Activated naive CD4-positive, alpha-beta T cell treated with anti-CD3 and anti-CD28 coated beads, Interleukin-2, amount 50 U/mL, for 16 hours (primary cell): Measurements from ENCODE around the gene UNC5B.
"Not testable (repeated sequence)": the region's sequence is repeated elsewhere in the genome, so short reads cannot be mapped to it uniquely, and the experiment has no call there.

Experiments used
- DNase-seq: peaks from one replicate; pipeline ENCODE4 v3.0.0-alpha.2; 2020

Gene UNC5B

GRCh38 chr10:71285986-71286385 lies 73.6 kb downstream of the UNC5B start:
- DNase-seq = no peak

GRCh38 chr10:71286521-71287294 lies 74.3 kb downstream of the UNC5B start:
- no peak for DNase-seq

DNA sequence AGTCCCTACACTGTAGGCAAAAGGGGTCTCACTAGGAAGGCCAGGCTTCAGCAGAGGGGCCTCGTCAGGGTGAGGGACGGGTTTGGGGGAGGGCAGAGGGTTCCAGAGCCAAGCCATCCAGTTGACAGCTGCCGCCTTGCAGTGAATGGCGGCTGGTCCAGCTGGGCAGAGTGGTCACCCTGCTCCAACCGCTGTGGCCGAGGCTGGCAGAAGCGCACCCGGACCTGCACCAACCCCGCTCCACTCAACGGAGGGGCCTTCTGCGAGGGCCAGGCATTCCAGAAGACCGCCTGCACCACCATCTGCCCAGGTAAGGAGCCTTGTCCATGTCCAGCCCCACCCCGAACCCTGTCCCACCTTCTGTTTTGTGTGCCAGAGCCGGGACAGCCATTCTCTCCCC lies 75.1 kb downstream of the UNC5B start:
- no peak for DNase-seq

GRCh38 chr10:71288461-71288860 lies 76.1 kb downstream of the UNC5B start:
- no peak for DNase-seq

DNA sequence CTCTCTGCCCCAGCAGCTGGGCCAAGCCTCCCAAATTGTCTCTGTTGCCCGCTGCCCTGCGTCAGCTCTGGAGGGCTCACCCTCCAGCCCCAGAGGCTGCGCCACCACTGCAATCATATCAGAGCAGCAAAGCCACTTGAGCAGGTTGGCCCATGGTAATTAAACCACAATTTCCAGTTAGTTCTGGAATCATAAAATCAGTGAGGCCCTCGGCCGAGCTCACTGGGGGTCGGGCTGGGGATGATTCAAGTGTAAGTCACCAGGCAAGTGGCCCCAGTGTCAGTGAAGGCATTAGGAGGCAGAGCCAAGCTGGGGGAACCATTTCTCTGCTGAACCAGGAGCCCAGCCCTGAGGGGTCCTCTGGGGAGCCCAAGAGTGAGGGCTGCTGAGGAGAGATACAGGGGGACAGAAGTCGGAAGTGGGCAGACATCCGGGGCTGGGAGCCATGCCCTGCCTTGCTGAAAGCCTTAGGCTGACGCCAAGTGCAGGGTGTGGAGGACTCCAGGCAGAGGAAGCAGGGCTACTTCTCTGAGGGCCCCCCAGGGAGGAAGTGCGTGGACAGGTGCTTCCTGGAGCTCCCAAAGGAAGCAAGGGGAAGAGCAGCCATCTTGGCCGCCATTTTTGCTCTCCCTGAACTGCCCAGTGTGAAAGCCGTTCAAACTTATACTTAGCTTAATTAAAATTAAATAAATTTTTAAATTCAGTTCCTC lies 77.2 kb downstream of the UNC5B start:
- no peak for DNase-seq

DNA sequence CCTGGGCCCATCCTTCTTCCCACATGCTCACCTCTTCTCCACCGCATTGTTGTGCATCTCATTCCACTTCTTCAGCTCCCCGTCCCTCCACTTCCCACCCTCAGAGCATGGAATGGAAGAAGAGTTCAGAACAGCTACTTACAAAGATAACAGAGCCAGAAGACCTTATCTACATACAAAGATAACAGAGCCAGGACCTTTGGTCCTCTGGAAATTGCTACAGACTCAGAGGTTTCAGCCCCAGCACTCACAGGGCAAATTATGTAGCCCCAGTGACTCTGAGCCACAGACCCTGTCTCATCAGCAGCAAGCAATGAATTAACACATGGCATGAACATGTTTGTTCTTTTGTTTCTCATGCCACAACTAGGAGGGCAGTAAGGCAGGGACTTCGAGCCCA lies 78.0 kb downstream of the UNC5B start:
- no peak for DNase-seq

DNA sequence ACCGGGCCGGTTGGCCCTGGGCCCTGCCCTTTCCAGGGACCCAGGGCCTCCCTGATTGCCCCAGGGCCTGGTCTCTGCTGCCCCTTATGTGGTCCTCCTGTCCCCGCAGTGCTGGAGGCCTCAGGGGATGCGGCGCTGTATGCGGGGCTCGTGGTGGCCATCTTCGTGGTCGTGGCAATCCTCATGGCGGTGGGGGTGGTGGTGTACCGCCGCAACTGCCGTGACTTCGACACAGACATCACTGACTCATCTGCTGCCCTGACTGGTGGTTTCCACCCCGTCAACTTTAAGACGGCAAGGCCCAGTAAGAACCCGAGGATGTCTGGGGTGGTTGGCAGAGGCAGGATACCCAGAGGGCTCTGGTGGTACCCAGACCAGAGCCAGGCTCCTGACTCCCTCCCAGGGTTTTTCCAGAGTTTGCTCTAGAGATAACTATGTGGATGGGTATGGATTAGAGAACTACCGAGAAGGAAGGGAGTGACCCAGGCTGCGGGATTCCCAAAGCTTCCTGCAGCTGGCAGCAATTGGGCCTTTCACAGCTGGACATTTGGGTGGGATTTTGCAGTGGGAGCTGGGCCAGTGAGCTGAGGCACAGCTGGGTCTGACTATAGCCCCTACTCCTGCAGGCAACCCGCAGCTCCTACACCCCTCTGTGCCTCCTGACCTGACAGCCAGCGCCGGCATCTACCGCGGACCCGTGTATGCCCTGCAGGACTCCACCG lies 78.6 kb downstream of the UNC5B start:
- DNase-seq = no peak

- DNase-seq = no peak
These were observed 79.1 kb downstream of the UNC5B start for GRCh38 chr10:71291528-71291900.

DNA sequence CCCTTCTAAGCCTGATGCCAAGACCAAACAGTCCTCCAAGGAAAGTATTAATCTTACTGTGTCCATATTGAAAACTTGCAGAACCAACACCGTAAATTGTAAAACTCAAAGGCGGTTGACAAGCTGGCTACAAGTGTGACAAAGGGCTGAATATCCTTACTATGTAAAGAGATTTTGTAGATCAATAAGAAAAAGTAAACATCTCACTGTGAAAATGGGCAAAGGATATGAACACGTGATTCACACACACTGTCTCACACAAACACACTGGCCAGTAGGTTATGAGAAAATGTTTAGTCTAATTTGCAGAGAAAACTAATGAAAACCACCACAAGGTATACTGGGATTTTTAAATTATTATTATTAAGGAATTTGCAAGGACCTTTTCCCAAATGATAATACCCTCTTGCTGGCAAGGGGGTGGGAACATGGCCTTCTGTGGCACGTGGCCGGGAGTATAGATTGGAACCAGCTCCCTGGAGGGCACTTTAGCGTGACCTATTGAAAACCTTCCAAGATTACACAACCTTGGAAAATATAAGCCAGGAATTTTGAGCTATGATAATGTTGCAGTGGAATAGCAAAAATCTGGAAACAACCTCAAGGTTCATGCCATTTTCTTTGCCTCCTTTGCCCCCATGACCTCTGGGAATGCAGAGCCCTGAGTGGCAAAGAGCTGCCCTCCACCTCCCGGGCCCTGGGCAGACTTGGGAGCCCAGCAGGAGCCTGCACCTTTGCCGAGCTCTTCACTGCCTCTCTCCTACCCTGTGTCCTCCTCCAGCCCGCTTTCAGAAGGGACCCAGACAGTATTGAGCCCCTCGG lies 80.5 kb downstream of the UNC5B start:
- no peak for DNase-seq

DNA sequence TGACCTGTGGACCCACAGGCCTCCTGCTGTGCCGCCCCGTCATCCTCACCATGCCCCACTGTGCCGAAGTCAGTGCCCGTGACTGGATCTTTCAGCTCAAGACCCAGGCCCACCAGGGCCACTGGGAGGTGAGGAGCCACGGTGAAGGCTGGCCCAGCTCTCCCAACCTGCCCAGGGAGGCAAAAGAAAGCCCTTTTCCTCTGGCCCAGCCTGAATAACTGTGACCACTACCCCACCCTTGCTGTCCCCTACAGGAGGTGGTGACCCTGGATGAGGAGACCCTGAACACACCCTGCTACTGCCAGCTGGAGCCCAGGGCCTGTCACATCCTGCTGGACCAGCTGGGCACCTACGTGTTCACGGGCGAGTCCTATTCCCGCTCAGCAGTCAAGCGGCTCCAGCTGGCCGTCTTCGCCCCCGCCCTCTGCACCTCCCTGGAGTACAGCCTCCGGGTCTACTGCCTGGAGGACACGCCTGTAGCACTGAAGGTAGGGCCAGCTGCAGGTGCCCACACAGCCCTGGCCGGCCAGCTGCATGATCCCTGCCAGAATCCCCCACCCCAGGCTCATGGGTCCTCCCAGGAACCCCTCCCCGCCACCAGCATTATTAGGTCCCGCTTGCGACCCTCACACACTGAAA lies 81.2 kb downstream of the UNC5B start:
- no peak for DNase-seq

GRCh38 chr10:71294091-71294561 lies 81.8 kb downstream of the UNC5B start:
- no peak for DNase-seq

DNA sequence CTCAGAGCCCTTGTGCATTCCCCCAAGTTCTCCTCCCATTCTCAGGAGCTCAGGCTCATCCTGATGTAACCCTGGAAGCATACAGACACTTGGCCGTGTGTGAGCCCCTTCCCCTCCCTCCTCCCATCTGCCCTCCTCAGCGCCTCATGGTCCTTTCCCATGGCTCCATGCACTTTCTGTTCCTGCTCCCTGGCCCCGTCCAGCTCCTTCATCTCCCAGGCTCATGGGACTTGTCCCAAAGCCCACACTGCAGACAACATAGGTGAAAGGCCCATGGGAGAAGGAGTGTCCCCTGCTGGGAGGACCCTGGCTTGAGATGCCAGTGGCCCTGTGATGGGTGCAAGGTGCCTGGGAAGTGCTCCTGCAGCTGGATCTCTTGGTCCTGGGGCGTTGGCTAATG lies 82.5 kb downstream of the UNC5B start:
- no peak for DNase-seq

- DNase-seq = no peak
These were observed 83.3 kb downstream of the UNC5B start for GRCh38 chr10:71295641-71296040.

- no peak for DNase-seq
These were observed 83.7 kb downstream of the UNC5B start for GRCh38 chr10:71296086-71296485.

GRCh38 chr10:71296811-71297210 lies 84.4 kb downstream of the UNC5B start:
- not testable (repeated sequence) for DNase-seq

DNA sequence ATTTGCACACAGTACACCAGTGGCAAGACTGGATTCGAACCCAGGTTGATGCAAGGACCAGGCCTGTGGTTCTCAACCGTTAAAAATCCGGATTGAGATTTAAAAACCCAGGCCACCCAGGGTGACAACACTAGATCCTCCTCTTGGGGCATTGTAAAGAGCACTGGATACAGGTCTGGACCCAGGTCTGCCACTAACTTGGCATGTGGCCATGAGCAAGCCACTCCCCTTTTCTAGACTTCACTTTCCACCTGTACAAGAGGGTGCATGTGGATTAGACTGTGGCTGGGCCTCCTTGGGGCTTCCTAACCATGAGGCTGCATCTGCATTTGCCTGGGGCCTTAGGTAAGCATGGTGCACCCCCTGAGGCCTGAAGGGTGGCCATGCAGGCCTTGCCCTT lies 85.0 kb downstream of the UNC5B start:
- no peak for DNase-seq

GRCh38 chr10:71299071-71299785 lies 86.9 kb downstream of the UNC5B start:
- no peak for DNase-seq

GRCh38 chr10:71300555-71301370 lies 88.4 kb downstream of the UNC5B start:
- no peak for DNase-seq

DNA sequence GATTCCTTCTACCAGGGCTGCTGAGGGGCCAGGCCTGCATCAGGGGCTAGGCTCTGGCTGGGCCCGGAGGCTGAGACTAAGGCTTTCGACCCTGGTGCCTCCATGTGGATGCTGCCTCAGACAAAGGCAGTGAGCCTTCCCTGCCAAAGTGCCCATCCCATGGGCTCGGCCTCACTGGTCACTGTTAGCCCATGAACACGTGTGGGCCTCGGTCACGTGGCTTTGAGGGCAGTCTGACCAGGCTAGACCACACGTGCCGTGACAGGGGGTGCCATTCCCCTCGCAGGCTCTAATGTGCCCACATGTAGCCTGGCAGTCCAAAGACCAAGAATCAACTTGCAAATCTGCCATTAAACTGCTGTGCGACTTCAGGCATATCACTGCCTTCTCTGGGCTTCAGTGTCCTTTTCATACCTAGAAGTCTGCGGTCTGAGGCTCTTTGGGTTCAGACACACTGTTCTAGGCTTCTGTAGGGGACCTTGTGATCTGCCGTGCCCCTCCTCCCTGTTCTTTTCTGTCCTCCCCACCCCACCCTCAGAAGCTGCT lies 89.1 kb downstream of the UNC5B start:
- DNase-seq = no peak

GRCh38 chr10:71302451-71302850 lies 90.1 kb downstream of the UNC5B start:
- no peak for DNase-seq
